GM12873 (cell line): ENCODE measurements around the gene IKZF3.

ENCODE experiments used
- TF ChIP-seq, protein P1 (sequence below): IDR thresholded peaks from 2 replicates; pipeline ENCODE4 v1.5.1; 2012; ENCODE audit warnings: low read depth, mild to moderate bottlenecking, moderate library complexity, low read length, control low read depth; ENCODE audit not compliant: insufficient read depth; ENCODE audit errors: missing control alignments

The IKZF3 gene

DNA sequence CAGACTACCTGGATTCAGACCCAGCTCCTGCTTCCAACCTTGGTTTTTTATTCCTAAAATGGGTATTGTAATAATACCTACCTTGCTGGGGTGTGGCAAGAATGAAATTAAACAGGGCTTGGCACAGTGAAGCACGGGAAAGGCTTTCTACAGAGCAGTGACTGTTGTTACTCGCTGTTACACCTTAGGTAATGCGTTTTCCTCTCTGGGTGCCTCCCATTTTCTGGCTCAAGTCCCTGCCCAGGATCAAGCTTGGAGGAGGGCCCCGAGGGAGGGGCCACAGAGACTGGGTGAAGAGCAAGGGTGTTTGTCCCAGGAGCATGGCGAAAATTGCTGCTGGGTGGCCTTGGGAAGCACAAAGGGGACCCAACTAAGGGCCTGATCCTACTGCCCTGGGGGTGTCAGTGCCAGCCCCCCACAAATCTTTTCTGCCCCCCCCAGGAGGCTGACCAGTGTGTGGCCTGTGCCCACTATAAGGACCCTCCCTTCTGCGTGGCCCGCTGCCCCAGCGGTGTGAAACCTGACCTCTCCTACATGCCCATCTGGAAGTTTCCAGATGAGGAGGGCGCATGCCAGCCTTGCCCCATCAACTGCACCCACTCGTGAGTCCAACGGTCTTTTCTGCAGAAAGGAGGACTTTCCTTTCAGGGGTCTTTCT, 147.1 kb downstream of the IKZF3 start:
- TF ChIP-seq, protein P1, sequence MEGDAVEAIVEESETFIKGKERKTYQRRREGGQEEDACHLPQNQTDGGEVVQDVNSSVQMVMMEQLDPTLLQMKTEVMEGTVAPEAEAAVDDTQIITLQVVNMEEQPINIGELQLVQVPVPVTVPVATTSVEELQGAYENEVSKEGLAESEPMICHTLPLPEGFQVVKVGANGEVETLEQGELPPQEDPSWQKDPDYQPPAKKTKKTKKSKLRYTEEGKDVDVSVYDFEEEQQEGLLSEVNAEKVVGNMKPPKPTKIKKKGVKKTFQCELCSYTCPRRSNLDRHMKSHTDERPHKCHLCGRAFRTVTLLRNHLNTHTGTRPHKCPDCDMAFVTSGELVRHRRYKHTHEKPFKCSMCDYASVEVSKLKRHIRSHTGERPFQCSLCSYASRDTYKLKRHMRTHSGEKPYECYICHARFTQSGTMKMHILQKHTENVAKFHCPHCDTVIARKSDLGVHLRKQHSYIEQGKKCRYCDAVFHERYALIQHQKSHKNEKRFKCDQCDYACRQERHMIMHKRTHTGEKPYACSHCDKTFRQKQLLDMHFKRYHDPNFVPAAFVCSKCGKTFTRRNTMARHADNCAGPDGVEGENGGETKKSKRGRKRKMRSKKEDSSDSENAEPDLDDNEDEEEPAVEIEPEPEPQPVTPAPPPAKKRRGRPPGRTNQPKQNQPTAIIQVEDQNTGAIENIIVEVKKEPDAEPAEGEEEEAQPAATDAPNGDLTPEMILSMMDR: no peak

DNA sequence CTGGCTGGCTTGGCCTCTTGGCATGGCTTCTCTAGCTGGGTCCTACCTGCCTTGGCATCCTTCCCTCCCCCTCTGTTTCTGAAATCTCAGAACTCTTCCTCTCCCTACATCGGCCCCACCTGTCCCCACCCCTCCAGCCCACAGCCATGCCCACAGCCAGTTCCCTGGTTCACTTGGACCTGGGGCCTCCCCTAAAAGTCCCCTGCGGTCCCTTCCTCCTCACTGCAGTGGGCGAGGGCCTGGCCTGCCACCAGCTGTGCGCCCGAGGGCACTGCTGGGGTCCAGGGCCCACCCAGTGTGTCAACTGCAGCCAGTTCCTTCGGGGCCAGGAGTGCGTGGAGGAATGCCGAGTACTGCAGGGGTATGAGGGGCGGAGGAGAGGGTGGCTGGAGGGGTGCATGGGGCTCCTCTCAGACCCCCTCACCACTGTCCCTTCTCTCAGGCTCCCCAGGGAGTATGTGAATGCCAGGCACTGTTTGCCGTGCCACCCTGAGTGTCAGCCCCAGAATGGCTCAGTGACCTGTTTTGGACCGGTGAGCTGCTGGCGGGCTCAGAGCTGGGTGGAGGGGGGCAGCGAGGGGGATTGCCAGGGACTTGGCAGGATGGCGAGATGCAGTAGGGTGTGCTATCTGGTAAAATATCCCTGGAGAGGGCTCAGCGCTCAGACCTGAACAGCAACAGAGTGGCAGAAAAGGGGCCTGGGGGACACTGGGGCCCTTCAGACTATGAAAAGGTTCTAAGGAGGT, 147.9 kb downstream of the IKZF3 start:
- TF ChIP-seq, protein P1: no peak

DNA sequence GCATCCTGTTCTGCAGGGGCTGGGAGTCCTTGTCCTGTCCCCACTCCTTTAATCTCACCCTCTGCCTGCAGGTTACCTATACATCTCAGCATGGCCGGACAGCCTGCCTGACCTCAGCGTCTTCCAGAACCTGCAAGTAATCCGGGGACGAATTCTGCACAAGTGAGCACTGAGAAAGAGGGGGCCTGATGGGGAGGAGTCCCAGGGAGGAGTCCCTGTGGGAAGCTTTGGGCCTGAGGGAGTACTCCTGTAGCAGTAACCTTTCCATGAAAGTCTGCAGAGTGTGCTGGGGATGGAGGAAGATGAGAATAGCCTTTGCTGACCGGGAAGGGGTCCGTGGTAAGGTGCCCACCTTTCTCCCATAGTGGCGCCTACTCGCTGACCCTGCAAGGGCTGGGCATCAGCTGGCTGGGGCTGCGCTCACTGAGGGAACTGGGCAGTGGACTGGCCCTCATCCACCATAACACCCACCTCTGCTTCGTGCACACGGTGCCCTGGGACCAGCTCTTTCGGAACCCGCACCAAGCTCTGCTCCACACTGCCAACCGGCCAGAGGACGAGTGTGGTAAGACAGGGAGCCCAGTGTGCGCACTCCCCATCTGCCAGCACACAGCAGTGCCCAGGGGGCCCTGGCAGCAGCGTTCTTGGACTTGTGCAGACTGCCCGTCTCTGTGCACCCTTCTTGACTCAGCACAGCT, 148.6 kb downstream of the IKZF3 start:
- TF ChIP-seq, protein P1: no peak

DNA sequence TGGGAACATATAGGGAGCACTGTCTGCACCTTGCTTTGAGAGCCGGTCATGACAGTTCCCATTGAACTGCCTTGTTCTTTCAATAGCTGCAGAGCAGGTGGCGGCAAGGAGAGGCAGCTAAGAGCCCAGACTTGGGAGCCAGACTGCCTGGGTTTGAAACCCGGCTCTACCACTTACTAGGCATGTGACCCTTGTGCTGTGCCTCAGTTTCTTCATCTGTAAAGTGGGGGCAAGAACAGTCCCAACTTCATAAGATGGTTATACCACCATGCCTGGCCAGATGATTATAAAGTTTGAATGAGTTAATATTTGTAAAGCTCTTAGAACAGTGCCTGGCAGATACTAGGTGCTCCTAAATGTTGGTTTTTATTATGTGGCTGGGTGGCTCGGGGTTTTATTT, 149.9 kb downstream of the IKZF3 start:
- TF ChIP-seq, protein P1: no peak

DNA sequence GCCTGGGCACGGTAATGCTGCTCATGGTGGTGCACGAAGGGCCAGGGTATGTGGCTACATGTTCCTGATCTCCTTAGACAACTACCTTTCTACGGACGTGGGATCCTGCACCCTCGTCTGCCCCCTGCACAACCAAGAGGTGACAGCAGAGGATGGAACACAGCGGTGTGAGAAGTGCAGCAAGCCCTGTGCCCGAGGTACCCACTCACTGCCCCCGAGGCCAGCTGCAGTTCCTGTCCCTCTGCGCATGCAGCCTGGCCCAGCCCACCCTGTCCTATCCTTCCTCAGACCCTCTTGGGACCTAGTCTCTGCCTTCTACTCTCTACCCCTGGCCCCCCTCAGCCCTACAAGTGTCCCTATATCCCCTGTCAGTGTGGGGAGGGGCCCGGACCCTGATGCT, 152.3 kb downstream of the IKZF3 start:
- TF ChIP-seq, protein P1: no peak

DNA sequence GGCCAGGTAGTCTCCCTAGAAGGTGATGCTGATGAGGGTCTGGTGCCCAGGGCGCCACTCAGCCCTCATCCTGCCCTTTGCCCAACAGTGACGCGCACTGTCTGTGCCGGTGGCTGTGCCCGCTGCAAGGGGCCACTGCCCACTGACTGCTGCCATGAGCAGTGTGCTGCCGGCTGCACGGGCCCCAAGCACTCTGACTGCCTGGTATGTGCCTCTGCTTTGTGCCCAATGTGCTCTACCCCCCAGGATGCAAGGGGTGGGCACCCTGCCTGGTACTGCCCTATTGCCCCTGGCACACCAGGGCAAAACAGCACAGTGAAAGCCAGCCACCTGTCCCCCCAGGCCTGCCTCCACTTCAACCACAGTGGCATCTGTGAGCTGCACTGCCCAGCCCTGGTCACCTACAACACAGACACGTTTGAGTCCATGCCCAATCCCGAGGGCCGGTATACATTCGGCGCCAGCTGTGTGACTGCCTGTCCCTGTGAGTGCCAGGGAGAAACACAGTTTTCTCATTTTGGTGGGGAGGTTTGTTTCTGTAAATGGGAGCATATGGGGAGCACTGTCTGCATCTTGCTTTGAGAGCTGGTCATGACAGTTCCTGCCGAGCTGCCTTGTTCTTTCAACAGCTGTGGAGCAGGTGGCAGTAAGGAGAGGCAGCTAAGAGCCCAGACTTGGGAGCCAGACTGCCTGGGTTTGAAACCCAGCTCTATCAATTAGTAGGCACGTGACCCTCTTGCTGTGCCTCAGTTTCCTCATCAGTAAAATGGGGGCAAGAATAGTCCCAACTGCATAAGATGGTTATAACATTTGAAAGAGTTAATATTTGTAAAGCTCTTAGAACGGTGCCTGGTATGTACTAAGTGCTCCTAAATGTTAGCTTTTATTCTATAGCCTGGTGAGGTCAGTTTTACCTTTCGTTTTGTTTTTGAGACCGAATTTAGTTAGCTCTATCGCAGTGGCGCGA, 153.8 kb downstream of the IKZF3 start:
- TF ChIP-seq, protein P1: no peak
